ENCODE measurements around the gene ADPRHL1.

DNA sequence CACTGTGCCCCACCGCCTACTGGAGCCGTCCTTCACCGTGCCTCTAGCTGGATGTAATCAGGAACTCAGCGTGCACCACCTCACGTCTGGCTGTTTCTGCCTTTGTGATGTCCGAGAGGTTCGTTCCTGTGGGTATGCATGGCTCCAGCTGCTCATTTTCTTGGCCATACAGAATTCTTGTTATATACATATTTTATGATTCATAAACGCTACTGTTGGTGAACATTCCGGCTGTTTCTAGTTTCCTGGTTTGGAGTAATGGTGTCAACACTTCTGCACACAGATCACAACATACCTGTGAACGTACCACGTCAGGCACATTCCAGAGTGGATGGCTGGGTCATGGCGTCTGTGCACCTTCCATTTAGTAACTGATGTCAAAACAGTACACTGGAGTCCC lies 22.6 kb upstream of the ADPRHL1 start:
- TF ChIP-seq, protein P1, sequence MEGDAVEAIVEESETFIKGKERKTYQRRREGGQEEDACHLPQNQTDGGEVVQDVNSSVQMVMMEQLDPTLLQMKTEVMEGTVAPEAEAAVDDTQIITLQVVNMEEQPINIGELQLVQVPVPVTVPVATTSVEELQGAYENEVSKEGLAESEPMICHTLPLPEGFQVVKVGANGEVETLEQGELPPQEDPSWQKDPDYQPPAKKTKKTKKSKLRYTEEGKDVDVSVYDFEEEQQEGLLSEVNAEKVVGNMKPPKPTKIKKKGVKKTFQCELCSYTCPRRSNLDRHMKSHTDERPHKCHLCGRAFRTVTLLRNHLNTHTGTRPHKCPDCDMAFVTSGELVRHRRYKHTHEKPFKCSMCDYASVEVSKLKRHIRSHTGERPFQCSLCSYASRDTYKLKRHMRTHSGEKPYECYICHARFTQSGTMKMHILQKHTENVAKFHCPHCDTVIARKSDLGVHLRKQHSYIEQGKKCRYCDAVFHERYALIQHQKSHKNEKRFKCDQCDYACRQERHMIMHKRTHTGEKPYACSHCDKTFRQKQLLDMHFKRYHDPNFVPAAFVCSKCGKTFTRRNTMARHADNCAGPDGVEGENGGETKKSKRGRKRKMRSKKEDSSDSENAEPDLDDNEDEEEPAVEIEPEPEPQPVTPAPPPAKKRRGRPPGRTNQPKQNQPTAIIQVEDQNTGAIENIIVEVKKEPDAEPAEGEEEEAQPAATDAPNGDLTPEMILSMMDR (IDR thresholded peaks at IDR 0.05; ENCODE audit: low read length) = no peak
- TF ChIP-seq EZH2 (IDR thresholded peaks at IDR 0.05; ENCODE audit: borderline replicate concordance, low read length) = no peak
